NB4 (cell line): ENCODE measurements around the gene MAGI2.

Source experiments
- DNase-seq: peaks from one replicate; pipeline ENCODE4 v3.0.0; 2010; ENCODE audit warnings: low read depth
- H3K4me3 ChIP-seq: one replicate; pipeline ENCODE4 v1.5.1; 2011; ENCODE audit warnings: mild to moderate bottlenecking, low read depth, low read length, moderate library complexity
- MYC ChIP-seq: IDR thresholded peaks from 2 replicates; pipeline ENCODE4 v1.6.1; 2011; ENCODE audit warnings: low read depth, low read length
- POLR2A ChIP-seq: IDR thresholded peaks from 2 replicates; pipeline ENCODE4 v1.6.1; 2011; ENCODE audit warnings: mild to moderate bottlenecking; ENCODE audit not compliant: insufficient read length; ENCODE audit errors: extremely low read depth
- TF ChIP-seq, protein P1 (sequence below): IDR thresholded peaks from 2 replicates; pipeline ENCODE4 v1.6.1; 2011; ENCODE audit warnings: low read depth, low read length
- TF ChIP-seq, protein P2 (sequence below): IDR thresholded peaks from one replicate; pipeline ENCODE4 v1.5.1; 2012; ENCODE audit warnings: low read depth, low read length

Gene MAGI2

DNA sequence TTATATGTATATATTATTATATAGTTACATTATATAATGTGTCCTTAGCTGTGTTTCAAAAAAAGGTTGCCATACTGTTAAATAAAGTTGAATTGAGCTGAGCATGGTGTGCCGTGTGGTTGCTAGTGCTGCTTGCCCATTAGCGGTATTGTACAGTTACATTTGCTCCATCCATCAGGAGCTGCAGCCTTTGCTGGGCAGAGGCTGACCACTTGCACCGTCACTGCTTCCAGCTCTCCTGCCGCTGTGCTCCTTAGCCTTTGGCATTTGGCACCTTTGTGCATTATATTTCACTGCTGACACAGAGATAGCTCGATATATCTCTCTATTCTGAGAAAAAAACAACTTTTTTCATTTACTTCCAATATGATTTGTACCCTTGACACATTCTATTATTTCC lies 1282.7 kb downstream of the MAGI2 start:
- TF ChIP-seq, protein P1, sequence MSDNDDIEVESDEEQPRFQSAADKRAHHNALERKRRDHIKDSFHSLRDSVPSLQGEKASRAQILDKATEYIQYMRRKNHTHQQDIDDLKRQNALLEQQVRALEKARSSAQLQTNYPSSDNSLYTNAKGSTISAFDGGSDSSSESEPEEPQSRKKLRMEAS: no peak
- no peak overlapping the region for H3K4me3 ChIP-seq
- no peak for DNase-seq

DNA sequence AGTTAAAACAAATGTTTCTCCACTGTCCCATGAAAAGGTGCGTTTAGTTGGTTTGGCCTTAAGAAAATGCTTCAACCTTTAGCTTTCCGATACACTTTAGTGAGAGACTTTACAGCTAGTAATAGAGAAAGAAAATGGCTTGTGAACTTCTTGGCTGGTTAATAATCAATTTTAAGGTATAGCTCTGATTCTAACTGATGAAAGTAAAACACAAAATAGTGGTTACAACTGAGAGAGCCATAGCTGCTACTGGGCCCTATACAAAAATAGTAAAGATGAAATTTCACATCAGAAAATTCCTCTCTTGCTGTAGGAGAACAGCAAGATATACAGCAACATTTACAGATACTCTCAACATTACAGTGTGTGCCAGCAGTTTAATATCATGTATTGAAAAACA lies 1283.5 kb downstream of the MAGI2 start:
- no peak for DNase-seq
- H3K4me3 ChIP-seq: no peak overlapping the region
- TF ChIP-seq MYC: no peak
- TF ChIP-seq, protein P1: no peak
- TF ChIP-seq, protein P2, sequence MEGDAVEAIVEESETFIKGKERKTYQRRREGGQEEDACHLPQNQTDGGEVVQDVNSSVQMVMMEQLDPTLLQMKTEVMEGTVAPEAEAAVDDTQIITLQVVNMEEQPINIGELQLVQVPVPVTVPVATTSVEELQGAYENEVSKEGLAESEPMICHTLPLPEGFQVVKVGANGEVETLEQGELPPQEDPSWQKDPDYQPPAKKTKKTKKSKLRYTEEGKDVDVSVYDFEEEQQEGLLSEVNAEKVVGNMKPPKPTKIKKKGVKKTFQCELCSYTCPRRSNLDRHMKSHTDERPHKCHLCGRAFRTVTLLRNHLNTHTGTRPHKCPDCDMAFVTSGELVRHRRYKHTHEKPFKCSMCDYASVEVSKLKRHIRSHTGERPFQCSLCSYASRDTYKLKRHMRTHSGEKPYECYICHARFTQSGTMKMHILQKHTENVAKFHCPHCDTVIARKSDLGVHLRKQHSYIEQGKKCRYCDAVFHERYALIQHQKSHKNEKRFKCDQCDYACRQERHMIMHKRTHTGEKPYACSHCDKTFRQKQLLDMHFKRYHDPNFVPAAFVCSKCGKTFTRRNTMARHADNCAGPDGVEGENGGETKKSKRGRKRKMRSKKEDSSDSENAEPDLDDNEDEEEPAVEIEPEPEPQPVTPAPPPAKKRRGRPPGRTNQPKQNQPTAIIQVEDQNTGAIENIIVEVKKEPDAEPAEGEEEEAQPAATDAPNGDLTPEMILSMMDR: no peak

DNA sequence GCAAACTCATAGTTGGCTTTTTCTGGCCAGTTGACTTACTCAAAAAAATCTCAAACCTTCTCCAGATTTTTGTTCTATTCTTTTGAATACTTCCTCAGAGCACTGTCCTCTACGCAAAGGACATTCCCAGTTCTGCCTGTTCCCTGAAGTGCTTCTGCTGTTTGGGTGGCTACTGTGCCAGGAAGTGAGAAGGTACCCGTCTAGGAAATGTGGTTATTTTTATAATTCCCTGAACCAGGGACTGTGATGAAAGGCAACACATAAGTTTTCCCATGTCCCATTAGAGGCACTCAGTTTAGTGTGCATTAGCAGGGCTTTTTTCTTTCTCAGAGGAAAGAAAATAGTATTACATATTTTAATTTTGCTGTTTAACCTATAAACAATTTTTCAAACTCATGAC lies 1284.6 kb downstream of the MAGI2 start:
- DNase-seq: no peak
- no peak for TF ChIP-seq MYC
- TF ChIP-seq, protein P1: no peak
- TF ChIP-seq, protein P2: no peak
- TF ChIP-seq POLR2A: no peak

DNA sequence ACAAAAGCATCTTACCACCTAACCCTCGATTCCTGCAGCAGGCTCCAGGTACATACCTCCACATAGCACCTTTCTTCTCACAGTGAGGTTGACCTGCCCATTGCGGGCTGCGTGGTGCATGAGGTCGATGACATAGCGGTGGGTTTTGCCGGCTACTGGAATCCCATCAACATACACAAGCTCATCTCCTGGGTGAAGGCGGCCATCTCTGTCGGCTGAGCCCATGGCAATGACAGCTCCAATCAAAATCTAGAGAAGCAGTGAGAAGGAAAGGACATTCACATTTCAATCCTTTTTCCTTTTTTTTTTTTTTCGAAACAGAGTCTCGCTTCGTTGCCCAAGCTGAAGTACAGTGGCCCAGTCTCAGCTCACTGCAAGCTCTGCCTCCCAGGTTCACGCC lies 1285.6 kb downstream of the MAGI2 start:
- no peak for TF ChIP-seq MYC
- no peak for TF ChIP-seq POLR2A
- TF ChIP-seq, protein P1: no peak
- TF ChIP-seq, protein P2: no peak
- DNase-seq: no peak
- H3K4me3 ChIP-seq: no peak overlapping the region

More for the DNA sequence above, 1284.6 kb downstream of the MAGI2 start:
- H3K4me3 ChIP-seq: no peak overlapping the region

DNA sequence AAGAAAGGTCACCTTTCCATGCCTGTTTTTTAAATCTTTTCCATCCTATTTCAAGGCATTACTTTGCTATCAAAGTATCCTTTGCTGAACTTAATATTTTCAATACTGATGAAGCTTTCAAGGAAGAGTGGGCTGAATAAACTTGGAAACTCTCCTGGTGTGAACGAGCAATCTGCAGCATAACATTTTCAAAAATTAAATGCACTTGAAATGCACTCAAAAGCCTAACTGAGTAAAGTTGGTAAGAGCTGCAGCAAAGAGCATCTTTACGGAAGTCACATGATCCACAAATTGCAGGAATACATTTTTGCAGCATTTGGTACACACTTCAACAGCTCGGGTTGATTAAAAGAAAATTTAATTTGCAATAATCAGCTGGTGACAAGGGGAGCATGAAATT lies 1287.6 kb downstream of the MAGI2 start:
- DNase-seq: no peak
- H3K4me3 ChIP-seq: no peak overlapping the region
- TF ChIP-seq, protein P1: no peak
- TF ChIP-seq POLR2A (no peak), MYC (no peak)
- TF ChIP-seq, protein P2: no peak

DNA sequence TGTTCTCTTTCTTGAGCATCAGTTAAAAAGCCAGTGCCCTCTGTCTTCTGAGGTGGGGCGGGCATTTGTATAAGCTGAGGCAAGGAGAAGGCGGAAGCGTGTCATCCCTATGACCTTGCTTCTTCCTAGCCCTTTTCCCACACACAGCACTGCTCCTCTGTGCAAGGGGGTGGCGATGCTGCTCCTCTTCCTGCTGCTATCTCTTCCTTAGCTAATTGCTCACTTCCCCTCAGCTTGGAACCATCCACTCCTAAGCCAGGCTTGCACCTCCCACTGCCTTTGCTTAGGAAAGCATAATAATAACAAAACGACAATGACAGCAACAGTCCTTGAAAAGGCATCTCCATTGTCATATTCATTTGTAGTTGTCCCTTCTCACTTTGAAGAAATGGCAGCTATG lies 1288.0 kb downstream of the MAGI2 start:
- no peak for DNase-seq
- no peak overlapping the region for H3K4me3 ChIP-seq
- TF ChIP-seq, protein P1: no peak
- TF ChIP-seq, protein P2: no peak
- no peak for TF ChIP-seq POLR2A
